Lower leg skin (tissue), 3 donors: ENCODE data around the gene PLA2G7.

Experiments
- POLR2A ChIP-seq, 2 donors: fragments of 450-650 bp; IDR thresholded peaks; one replicate each; pipeline ENCODE4 v1.6.1; 2016 to 2017; ENCODE audit warnings: antibody characterized with exemption in 2 of 2, mild to moderate bottlenecking in 1 of 2, moderate library complexity in 1 of 2
- TF ChIP-seq, protein P1 (sequence below), 3 donors: fragments of 450-650 bp; IDR thresholded peaks; one replicate each; pipeline ENCODE4 v1.5.1; 2016; ENCODE audit warnings: antibody characterized with exemption in 3 of 3, mild to moderate bottlenecking in 3 of 3, moderate library complexity in 2 of 3

DNA sequence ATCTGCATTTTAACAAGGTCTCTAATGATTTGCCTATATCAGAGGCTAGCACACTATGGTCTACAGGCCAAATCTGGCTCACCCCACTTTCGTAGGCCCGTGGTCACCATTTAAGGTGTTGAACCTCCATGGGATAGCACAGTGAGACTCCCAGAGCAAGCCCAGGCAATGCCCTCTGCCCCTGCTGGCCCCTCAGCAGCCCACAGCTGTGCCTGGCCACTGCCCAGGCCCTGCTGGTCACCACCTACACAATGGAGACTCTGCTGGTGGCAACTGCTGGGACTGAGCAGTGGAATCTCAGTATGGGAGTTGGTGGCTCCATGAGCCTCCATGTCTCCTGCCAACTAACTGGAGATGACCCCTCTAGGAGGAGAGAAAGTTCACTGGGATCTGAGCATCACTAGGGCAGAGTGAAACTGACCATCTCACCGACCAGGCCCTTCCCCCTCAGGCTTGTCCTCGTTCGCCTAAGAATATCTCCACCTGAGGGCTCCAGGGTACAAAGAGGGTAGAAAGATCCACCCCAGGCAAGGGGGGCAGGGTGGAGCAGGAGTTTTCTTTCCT is 13.8 kb upstream of the PLA2G7 start:
- TF ChIP-seq, protein P1, sequence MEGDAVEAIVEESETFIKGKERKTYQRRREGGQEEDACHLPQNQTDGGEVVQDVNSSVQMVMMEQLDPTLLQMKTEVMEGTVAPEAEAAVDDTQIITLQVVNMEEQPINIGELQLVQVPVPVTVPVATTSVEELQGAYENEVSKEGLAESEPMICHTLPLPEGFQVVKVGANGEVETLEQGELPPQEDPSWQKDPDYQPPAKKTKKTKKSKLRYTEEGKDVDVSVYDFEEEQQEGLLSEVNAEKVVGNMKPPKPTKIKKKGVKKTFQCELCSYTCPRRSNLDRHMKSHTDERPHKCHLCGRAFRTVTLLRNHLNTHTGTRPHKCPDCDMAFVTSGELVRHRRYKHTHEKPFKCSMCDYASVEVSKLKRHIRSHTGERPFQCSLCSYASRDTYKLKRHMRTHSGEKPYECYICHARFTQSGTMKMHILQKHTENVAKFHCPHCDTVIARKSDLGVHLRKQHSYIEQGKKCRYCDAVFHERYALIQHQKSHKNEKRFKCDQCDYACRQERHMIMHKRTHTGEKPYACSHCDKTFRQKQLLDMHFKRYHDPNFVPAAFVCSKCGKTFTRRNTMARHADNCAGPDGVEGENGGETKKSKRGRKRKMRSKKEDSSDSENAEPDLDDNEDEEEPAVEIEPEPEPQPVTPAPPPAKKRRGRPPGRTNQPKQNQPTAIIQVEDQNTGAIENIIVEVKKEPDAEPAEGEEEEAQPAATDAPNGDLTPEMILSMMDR (IDR thresholded peaks at IDR 0.05), result no peak
- TF ChIP-seq POLR2A (IDR thresholded peaks at IDR 0.05), result no peak
